GM04503 (cell line): ENCODE results near the gene FKBP5.
"Not testable (repeated sequence)": the region's sequence is repeated elsewhere in the genome, so short reads cannot be mapped to it uniquely, and the experiment has no call there.

Source experiments
- DNase-seq: peaks from one replicate; pipeline ENCODE4 v3.0.0-alpha.2; 2012; ENCODE audit warnings: low read depth

Gene FKBP5

DNA sequence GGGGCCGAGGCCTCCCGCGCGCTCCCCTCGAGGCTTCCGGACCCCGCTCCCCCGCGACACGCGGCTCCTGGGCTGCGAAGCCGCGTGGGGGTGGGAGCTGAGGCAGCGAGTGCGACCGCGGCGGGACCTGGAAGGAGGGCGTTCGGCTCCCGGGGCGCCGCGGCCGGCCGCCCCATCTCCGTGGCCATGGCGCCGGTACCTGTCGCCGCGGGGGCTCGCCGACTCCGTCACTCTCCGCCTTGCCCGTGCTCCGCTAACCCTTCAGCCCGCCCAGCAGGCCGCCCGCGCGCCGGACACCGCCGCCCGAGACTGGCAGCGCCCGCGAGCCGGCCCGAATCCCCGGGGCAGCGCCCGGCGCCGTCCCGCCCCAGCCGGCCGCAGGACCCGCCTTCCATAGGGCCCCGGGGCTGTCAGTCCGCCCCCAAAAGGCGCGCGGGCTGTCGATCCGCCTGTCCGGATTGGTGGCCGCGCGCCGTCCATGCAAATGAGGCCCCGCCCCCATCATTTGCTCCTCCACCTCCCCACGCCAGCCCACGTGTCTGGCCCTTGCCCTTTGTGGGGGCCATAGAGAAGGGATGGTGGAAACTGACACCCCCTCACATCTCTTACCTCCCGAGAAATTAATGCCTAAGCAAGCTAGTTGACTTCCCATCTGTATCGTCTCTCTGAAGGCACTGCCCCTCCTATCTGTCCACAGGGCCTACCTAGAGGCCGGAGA is at the start of gene FKBP5:
TSS of gene FKBP5 (minus strand) at position 311 of the 718 bp plus-strand sequence. CDS start 46,091 bp downstream, outside the sequence.
- peak; percentile 13 for DNase-seq

- no peak for DNase-seq
These were observed 48.9 kb upstream of the FKBP5 start for GRCh38 chr6:35737413-35738211.

GRCh38 chr6:35736982-35737412 is 48.3 kb upstream of the FKBP5 start, which contains the start of gene ARMC12:
Gene ARMC12 (plus strand): TSS chr6:35737032. CDS start chr6:35737109, 77 bp downstream.
- DNase-seq, result no peak

DNA sequence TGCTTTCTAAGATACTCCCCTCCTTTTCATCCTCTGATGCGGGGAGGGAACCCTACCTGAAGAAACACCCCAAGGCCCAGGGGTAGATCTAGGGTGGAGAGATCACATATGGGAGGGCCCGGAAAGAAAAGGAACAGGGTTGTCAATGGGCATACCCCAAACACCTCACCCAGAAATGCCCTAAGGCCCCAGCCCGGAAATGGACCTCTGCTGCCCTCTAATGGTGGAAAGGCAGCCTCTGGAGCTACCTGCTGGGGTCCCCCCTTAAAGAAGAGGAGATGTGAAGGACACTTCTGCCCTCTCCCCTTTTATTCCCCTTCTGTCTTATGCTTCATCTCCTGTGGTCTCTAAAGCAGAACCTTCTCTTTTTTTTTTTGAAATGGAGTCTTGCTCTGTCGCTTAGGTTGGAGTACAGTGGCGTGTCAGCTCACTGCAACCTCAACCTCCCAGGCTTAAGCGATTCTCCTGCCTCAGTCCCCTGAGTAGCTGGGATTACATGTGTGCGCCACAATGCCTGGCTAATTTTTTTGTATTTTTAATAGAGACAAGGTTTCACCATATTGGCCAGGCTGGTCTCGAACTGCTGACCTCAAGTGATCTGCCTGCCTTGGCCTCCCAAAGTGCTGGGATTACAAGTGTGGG is 47.7 kb upstream of the FKBP5 start:
- no peak for DNase-seq

- no peak for DNase-seq
These were observed 46.7 kb upstream of the FKBP5 start for GRCh38 chr6:35735452-35735851.

GRCh38 chr6:35734319-35734718 is 45.6 kb upstream of the FKBP5 start:
- DNase-seq, result not testable (repeated sequence)

DNA sequence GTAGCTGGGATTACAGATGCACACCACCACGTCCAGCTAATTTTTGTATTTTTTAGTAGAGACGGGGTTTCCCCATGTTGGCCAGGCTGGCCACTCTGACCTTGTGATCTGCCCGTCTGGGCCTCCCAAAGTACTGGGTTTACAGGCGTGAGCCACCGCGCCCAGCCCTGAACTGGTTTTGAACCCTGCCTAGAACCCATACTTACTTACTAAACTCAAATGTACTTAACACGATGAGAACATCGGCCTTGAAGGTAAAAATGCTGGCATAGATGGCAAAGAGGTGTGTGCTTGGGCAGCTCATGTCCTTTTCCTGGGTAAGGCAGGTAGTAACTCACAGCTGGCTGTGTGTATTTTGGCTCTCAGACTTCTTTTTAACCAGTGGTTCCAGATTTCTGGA is 44.9 kb upstream of the FKBP5 start:
- DNase-seq, result no peak

- DNase-seq, result no peak
These were observed 43.2 kb upstream of the FKBP5 start for GRCh38 chr6:35731736-35732532.

DNA sequence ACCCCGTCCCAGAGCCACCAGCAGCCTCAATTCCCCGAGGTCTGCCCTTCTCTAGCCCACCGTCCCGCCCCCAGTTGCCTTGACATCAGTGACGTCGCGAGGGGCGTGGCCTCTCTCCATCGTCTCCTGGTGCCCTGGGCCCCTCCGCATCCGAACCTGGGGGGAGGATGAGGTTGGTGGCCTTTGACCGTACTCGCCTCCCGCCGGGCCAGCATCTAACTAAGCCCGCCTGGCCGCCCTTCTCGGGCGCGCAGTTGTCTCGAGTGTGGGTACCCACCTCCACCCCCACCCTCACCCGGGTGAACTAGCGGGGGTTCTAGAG is 42.7 kb upstream of the FKBP5 start:
- no peak for DNase-seq

GRCh38 chr6:35730745-35731413 is 42.2 kb upstream of the FKBP5 start:
- DNase-seq, result no peak

DNA sequence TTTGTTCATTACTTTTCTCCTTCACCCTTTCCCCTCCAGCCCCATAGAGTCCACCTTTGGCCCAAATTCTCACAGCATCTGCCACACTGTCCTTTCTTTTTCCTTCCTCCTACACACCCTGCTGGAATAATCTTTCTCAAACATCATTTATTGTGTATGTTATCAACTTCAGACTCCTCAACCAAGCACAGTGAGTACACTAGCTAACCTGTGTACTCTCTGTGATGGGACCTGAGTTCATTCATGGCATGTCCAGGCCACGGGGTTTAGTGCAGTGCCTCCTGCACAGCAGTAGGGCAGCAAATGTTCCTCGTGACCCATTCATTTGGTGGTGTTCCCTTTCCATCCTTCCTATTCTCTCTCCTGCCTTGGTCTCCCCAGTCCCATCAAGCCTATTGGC is 41.0 kb upstream of the FKBP5 start:
- DNase-seq, result no peak

GRCh38 chr6:35728683-35729678 is 40.3 kb upstream of the FKBP5 start:
- DNase-seq, result no peak

- DNase-seq, result no peak
These were observed 39.4 kb upstream of the FKBP5 start for GRCh38 chr6:35727935-35728682.

DNA sequence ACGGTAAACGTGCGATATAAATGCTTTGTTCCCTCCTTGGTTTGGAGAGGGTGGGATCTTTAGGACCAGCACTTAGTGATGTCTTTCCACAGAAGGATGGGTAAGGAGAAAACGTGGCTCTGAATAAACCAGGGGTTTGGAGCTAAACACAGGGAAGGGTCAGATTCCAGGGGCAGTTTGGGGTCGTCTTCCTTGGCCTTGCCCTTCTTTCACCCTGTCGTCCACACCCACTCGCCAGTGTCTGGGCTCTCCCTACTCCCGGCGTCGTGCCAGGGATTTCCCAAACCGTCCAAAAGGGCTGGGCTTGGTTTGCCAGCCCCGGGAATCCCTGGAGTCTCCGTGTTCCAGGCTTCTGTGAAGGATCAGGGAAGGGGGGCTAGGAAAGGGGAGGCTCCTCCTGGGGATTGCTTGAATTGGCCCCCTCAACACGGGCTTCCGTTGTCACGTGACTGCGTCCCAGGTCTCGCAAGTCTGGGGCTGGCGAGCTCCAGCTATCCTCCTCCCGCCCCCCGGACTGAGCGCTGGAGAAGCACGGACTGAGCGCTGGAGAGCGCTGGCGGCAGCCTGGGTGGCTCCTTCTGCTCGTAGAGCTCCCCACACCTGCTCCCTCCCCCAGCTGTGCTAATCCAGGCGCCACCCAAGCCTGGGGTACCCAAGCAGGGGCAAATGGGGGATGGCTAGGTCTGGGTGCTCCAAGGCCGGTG is 38.7 kb upstream of the FKBP5 start:
- no peak for DNase-seq

GRCh38 chr6:35725721-35726438 is 37.2 kb upstream of the FKBP5 start:
- no peak for DNase-seq

- DNase-seq, result no peak
These were observed 36.5 kb upstream of the FKBP5 start for GRCh38 chr6:35725081-35725708.

DNA sequence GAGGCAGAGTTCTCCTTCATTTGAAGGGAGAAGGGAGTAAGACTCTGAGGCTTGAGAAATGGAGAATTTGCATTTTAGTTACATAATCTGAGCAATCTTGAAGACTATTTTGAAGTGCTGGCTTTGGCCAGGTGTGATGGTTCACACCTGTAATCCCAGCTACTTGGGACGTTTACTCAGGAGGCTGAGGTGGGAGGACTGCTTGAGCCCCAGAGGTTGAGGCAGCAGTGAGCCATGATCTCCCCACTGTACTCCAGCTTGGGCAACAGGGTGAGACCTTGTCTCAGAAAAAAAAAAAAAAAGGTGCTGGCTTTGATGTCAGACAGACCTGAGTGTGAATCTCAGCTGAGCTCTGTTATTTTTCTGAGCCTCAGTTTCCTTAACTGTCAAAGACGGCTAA is 35.8 kb upstream of the FKBP5 start:
- DNase-seq, result no peak

GRCh38 chr6:35724059-35724458 is 35.3 kb upstream of the FKBP5 start:
- no peak for DNase-seq
